CD4-positive, alpha-beta T cell treated with Interleukin-2 at 100 ng/mL for 4 hours (primary cell): Measurements from ENCODE around the gene COG3.

Experiments used
- DNase-seq: peaks from one replicate; pipeline ENCODE4 v3.0.0-alpha.2; 2020; ENCODE audit warnings: low spot score

Gene COG3

GRCh38 chr13:45545686-45546409 lies 81.1 kb downstream of the COG3 start:
- no peak for DNase-seq

- no peak for DNase-seq
These were observed 81.6 kb downstream of the COG3 start for GRCh38 chr13:45546410-45546765.

GRCh38 chr13:45548281-45548680 lies 83.5 kb downstream of the COG3 start:
- no peak for DNase-seq

GRCh38 chr13:45554604-45555109 lies 89.9 kb downstream of the COG3 start:
- DNase-seq = no peak

- no peak for DNase-seq
These were observed 99.5 kb downstream of the COG3 start for GRCh38 chr13:45564133-45564776.

GRCh38 chr13:45565331-45565730 lies 100.6 kb downstream of the COG3 start:
- no peak for DNase-seq

- no peak for DNase-seq
These were observed 110.5 kb downstream of the COG3 start for GRCh38 chr13:45575146-45575829.

GRCh38 chr13:45575830-45576180 lies 111.1 kb downstream of the COG3 start:
- no peak for DNase-seq

- no peak for DNase-seq
These were observed 111.7 kb downstream of the COG3 start for GRCh38 chr13:45576466-45576865.

GRCh38 chr13:45582408-45583076 lies 117.8 kb downstream of the COG3 start:
- DNase-seq = no peak

- DNase-seq = no peak
These were observed 120.1 kb downstream of the COG3 start for GRCh38 chr13:45584816-45585215.
